CD14-positive monocyte (primary cell): Measurements from ENCODE around the gene PDCD2L. TPM values are rescaled to one million over a fixed set of nuclear protein-coding genes. Genes with fewer than 3 reads are reported as not detected.

Experiments used
- DNase-seq, 3 donors: peaks; one replicate each; pipeline ENCODE4 v3.0.0-alpha.2; 2011 to 2022
- H2AFZ ChIP-seq: 2 replicates; pipeline ENCODE4 v1.6.0; 2012; ENCODE audit warnings: mild to moderate bottlenecking, low read depth, low read length, inconsistent platforms; ENCODE audit not compliant: insufficient read depth, poor library complexity, severe bottlenecking
- H3K27ac ChIP-seq, 2 donors: 1 replicate in 1 of 2; 2 replicates in 1 of 2; pipeline ENCODE4 v1.5.1; 2012 to 2013; ENCODE audit warnings: low read length in 2 of 2, control low read depth in 1 of 2, inconsistent platforms in 1 of 2, low read depth in 1 of 2, mild to moderate bottlenecking in 1 of 2
- H3K27me3 ChIP-seq, 2 donors: one replicate each; pipeline versions ENCODE4 v1.6.0 to v1.6.1; 2011 to 2013; ENCODE audit warnings: low read length in 2 of 2; ENCODE audit not compliant: control insufficient read depth in 2 of 2, insufficient read depth in 2 of 2
- H3K36me3 ChIP-seq, 2 donors: replicated peaks in 1 of 2; 1 replicate in 1 of 2; 2 replicates in 1 of 2; pipeline versions ENCODE4 v1.5.1 to v1.6.1; 2012 to 2013; ENCODE audit warnings: low read length in 2 of 2, control low read depth in 1 of 2, inconsistent platforms in 1 of 2, mild to moderate bottlenecking in 1 of 2; ENCODE audit not compliant: insufficient read depth in 2 of 2, control insufficient read depth in 1 of 2
- H3K4me1 ChIP-seq, 2 donors: 1 replicate in 1 of 2; 2 replicates in 1 of 2; pipeline versions ENCODE4 v1.5.1 to v1.6.1; 2012 to 2013; ENCODE audit warnings: low read length in 2 of 2, control low read depth in 1 of 2, inconsistent platforms in 1 of 2, mild to moderate bottlenecking in 1 of 2, moderate library complexity in 1 of 2; ENCODE audit not compliant: insufficient read depth in 2 of 2, control insufficient read depth in 1 of 2
- H3K4me2 ChIP-seq: replicated peaks from 2 replicates; pipeline ENCODE3; 2012; ENCODE audit warnings: low read length, moderate library complexity, mild to moderate bottlenecking; ENCODE audit not compliant: poor library complexity, severe bottlenecking; ENCODE audit errors: extremely low read depth
- H3K4me3 ChIP-seq, 3 experiments: fragments of 200-600 bp in 1 of 3; sonication (generic) in 1 of 3; replicated peaks in 1 of 3; 1 replicate in 2 of 3; 2 replicates in 1 of 3; pipeline ENCODE4 v1.5.1; 2011 to 2013; ENCODE audit warnings: low read length in 3 of 3, mild to moderate bottlenecking in 3 of 3, control low read depth in 2 of 3, low read depth in 2 of 3, inconsistent platforms in 1 of 3, moderate library complexity in 1 of 3
- H3K79me2 ChIP-seq: 2 replicates; pipeline ENCODE4 v1.6.0; 2012; ENCODE audit warnings: mild to moderate bottlenecking, control low read depth, inconsistent platforms, low read length, moderate library complexity; ENCODE audit not compliant: insufficient read depth
- H3K9ac ChIP-seq: 2 replicates; pipeline ENCODE4 v1.6.0; 2017; ENCODE audit warnings: low read length, mild to moderate bottlenecking; ENCODE audit not compliant: insufficient read depth, poor library complexity, severe bottlenecking
- H3K9me3 ChIP-seq, 2 donors: replicated peaks in 1 of 2; 1 replicate in 1 of 2; 2 replicates in 1 of 2; pipeline versions ENCODE4 v1.5.1 to v1.6.1; 2012 to 2013; ENCODE audit warnings: low read length in 2 of 2, control low read depth in 1 of 2; ENCODE audit not compliant: control insufficient read depth in 1 of 2, insufficient read depth in 1 of 2
- H4K20me1 ChIP-seq: 2 replicates; pipeline ENCODE4 v1.6.0; 2012; ENCODE audit warnings: mild to moderate bottlenecking, low read length, control low read depth, moderate library complexity; ENCODE audit not compliant: insufficient read depth
- H3K27ac Mint-ChIP-seq, 7 donors: one replicate each; pipeline ENCODE4 v1.8.0; 2020; ENCODE audit warnings: mild to moderate bottlenecking in 7 of 7, mixed read lengths in 7 of 7, moderate library complexity in 6 of 7, inconsistent platforms in 2 of 7
- H3K27me3 Mint-ChIP-seq, 3 donors: one replicate each; pipeline ENCODE4 v1.8.0; 2021 to 2022; ENCODE audit warnings: low read depth in 3 of 3, mild to moderate bottlenecking in 3 of 3, mixed read lengths in 3 of 3, moderate library complexity in 3 of 3, inconsistent platforms in 1 of 3
- H3K36me3 Mint-ChIP-seq, 2 donors: one replicate each; pipeline ENCODE4 v1.8.0; 2020; ENCODE audit warnings: mixed read lengths in 2 of 2, inconsistent platforms in 1 of 2, mild to moderate bottlenecking in 1 of 2
- H3K4me1 Mint-ChIP-seq: one replicate; pipeline ENCODE4 v1.8.0; 2020; ENCODE audit warnings: mild to moderate bottlenecking, mixed read lengths
- H3K4me3 Mint-ChIP-seq, 2 donors: one replicate each; pipeline ENCODE4 v1.8.0; 2020; ENCODE audit warnings: mild to moderate bottlenecking in 2 of 2, mixed read lengths in 2 of 2, moderate library complexity in 1 of 2
- H3K9me3 Mint-ChIP-seq, 7 donors: one replicate each; pipeline ENCODE4 v1.8.0; 2020 to 2022; ENCODE audit warnings: mixed read lengths in 7 of 7, mild to moderate bottlenecking in 6 of 7, moderate library complexity in 6 of 7, inconsistent platforms in 2 of 7
- CTCF ChIP-seq: fragments of 200-600 bp; IDR thresholded peaks from one replicate; pipeline ENCODE4 v1.8.0; 2022; ENCODE audit warnings: antibody characterized with exemption, mild to moderate bottlenecking
- WGBS: methylation state at CpG from one replicate; pipeline ENCODE4 v1.1.5; 2013; ENCODE audit warnings: missing lambda C conversion rate; ENCODE audit not compliant: insufficient coverage; 5-methylcytosine and 5-hydroxymethylcytosine counted together
- intact Hi-C, 2 donors: fragments of 100-400 bp; cut with micrococcal nuclease; formaldehyde crosslinking; loops; one replicate each; pipeline versions ENCODE4 v1.15.0 to v1.15.1; 2023
- polyA plus RNA-seq, 3 donors: library from polyadenylated mRNA; depleted of rRNA in 1 of 3; unstranded in 2 of 3; stranded (reverse) in 1 of 3; fragments of 300-500 nt in 2 of 3; fragments of >200 nt in 1 of 3; fragmentation: Illumina TruSeq in 2 of 3; gene quantifications; 1 replicate in 2 of 3; 2 replicates in 1 of 3; pipeline ENCODE4 v1.2.3, GENCODE V29; 2012 to 2021

Gene PDCD2L
- polyA plus RNA-seq, 3 donors = 3.1 to 5.0 (median 4.9) TPM

GRCh38 chr19:34405892-34406660 is 1.9 kb downstream of the PDCD2L start:
- Histone ChIP-seq H2AFZ (no peak overlapping the region), H3K4me3 (no peak overlapping the region), H4K20me1 (no peaks in the 10 kb centered on the region), H3K4me2 (no peak overlapping the region), H3K9ac (no peak overlapping the region), H3K27me3 (no peaks in the 10 kb centered on the region), H3K4me1 (peaks cover 10 to 12% of the 10 kb centered on the region in 2 donors), H3K9me3 (no peaks in the 10 kb centered on the region), H3K36me3 (peaks cover 0 to 9% of the 10 kb centered on the region in 2 donors), H3K27ac (no peak overlapping the region), H3K79me2 (no peaks in the 10 kb centered on the region)
- 100% methylated on average over 1 of the region's 13 CpGs for WGBS
- DNase-seq = no peak
- no peak overlapping the region for H3K27ac Mint-ChIP-seq
- peak overlapping the region in 1 of 2 donors; percentile 41 for H3K4me3 Mint-ChIP-seq
- intact Hi-C loops = no loop called here
- TF ChIP-seq CTCF = no peak
- H3K27me3 Mint-ChIP-seq = peaks cover 0 to 2% (median 0%) of the 10 kb centered on the region in 3 donors
- H3K4me1 Mint-ChIP-seq = peaks cover 12% of the 10 kb centered on the region
- H3K9me3 Mint-ChIP-seq = no peaks in the 10 kb centered on the region
- peaks cover 6% of the 10 kb centered on the region in 2 donors for H3K36me3 Mint-ChIP-seq

DNA sequence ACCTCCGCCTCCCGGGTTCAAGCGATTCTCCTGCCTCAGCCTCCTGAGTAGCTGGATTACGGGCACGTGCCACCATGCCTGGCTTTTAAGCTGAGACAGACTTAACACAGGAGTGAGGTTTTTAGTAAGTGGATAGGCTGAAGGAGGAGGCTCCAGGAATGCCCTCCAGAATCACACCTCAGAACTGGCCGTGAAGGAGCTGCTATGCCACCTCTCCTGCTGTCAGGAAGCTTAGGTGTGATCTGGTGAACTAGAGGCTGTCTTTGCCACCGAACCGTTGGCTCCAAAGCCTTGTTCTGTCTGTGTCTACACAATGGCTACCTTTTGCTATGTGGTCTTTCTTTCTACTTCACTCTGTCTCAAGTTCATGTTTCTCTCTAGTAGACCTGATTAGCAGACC is 4.2 kb downstream of the PDCD2L start:
- no peak for TF ChIP-seq CTCF
- no peak overlapping the region for H3K27ac Mint-ChIP-seq
- no peaks in the 10 kb centered on the region for H4K20me1 ChIP-seq
- peaks cover 0 to 9% of the 10 kb centered on the region in 2 donors for H3K36me3 ChIP-seq
- no peaks in the 10 kb centered on the region for H3K27me3 ChIP-seq
- no peak for DNase-seq
- no peaks in the 10 kb centered on the region for H3K9me3 Mint-ChIP-seq
- H3K27ac ChIP-seq = no peak overlapping the region
- no peaks in the 10 kb centered on the region for H3K9me3 ChIP-seq
- H3K4me3 Mint-ChIP-seq = no peak overlapping the region
- H3K4me1 Mint-ChIP-seq = peaks cover 12% of the 10 kb centered on the region
- H3K36me3 Mint-ChIP-seq = peaks cover 6 to 9% of the 10 kb centered on the region in 2 donors
- H2AFZ ChIP-seq = no peak overlapping the region
- intact Hi-C loops = no loop called here
- no peaks in the 10 kb centered on the region for H3K79me2 ChIP-seq
- H3K27me3 Mint-ChIP-seq = peaks cover 0 to 4% (median 0%) of the 10 kb centered on the region in 3 donors
- no peak overlapping the region for H3K4me3 ChIP-seq
- H3K4me1 ChIP-seq = peaks cover 10 to 12% of the 10 kb centered on the region in 2 donors
- peak overlapping the region; percentile 4 for H3K9ac ChIP-seq
- WGBS = 98% methylated on average over 7 of the region's 8 CpGs
- H3K4me2 ChIP-seq = no peak overlapping the region
